ENCODE results near the gene ADGRF4.
"Not testable (repeated sequence)": the region's sequence is repeated elsewhere in the genome, so short reads cannot be mapped to it uniquely, and the experiment has no call there.

Gene ADGRF4

DNA sequence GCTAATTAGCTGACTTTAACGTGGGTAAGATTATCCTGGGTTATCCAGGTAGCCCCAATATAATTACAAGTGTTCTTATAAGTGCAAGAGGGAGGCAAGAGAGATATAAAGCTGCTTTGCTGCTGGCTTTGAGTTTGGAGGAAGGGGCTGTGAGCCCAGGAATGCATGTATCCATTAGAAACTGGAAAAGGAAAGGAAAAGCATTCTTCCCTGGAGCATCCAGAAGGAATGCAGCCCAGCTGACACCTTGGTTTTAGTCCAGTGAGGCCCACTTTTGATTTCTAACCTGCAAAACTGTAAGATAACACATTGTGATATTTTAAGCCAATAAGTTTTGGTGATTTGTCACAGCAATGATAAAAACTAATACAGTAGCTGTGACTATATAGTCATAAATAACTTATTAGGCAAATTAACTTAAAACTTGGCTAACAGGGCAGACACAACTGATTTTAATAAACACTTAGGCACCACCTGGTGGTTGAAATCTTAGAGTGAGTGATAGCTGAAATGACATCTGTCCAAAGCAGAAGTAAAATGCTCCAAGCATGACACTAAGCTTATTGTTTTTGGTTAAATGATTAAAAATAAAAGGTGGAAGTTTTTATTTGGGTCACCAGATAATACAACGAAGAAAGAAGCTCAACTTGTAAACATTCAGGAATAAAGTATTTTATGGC, 35.6 kb downstream of the ADGRF4 start:
- no peak overlapping the region for H3K4me3 ChIP-seq
- no peaks in the 10 kb centered on the region for H3K9me3 ChIP-seq
- in situ Hi-C loops (cut with MboI; ENCODE audit: low sequenced_read_pairs): no loop called here
- no peak for DNase-seq (ENCODE audit: low spot score in 2 of 2)
- H3K27me3 ChIP-seq (ENCODE audit: low read depth): no peaks in the 10 kb centered on the region
- H3K4me1 ChIP-seq: peaks cover 18% of the 10 kb centered on the region
- no peaks in the 10 kb centered on the region for H3K36me3 ChIP-seq (replicated peaks)

DNA sequence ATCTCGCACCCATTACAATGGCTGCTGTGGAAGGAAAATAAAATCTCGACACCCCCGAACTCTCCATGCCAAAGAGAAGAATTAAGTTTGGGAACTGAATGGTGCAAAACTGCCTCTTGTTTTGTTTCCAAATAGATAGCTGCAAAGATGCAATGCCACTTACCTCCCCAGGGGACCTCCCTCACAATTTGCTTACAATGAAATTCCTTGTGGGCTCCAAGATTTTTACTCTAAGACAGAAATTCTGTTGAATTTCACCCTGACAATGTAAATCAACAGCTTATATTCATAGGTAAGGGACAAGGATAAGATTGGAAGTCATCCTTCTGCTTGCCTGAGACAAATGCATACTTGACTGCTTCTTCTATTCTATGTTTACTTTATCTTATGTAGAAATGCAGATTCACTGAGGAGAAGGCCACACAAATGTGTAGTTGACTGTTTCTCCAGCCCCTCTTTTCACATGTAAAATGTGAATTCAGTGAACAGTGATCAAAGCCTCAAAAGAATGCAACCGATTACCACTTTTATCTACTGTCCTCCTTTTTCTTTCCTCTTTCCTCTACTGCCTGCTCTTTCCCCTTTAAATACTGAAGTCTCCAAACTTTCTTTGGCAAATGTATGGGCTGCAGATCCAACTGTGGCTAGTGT, 36.6 kb downstream of the ADGRF4 start:
- Histone ChIP-seq H3K27me3 (ENCODE audit: low read depth) (no peaks in the 10 kb centered on the region), H3K9me3 (no peaks in the 10 kb centered on the region), H3K4me1 (peaks cover 18% of the 10 kb centered on the region), H3K36me3 (replicated peaks) (no peaks in the 10 kb centered on the region), H3K4me3 (no peak overlapping the region)
- in situ Hi-C loops (cut with MboI; ENCODE audit: low sequenced_read_pairs): no loop called here
- peak in 1 of 2 experiments; percentile 51 for DNase-seq (ENCODE audit: low spot score in 2 of 2)

DNA sequence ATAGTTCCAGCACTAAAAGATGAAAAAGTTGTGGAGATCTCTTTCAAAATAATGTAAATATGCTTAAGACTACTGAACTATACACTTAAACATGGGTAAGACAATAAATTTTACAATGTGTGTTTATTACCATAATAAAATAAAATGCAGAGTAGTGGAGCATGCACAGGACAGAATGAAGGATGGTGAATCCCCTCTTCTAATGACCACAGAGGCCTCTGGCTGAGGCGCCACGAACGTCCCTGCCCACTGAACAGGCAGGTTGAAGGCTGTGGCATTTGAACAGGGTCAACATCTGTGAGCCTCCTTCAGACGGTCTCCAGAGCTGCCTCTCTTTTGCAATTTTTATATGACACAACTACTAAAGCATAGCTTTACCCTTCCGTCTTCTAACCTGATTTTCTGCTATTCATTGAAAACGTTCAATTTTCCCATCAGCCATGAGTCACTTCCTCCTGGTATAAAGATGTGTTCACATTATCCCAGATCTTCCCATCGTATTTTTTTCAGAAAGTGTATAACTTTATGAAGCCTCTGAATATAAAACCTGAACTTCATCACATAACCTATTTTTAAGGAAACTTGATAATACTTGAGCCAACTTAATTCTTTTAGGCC, 37.8 kb downstream of the ADGRF4 start:
- no peak overlapping the region for H3K4me3 ChIP-seq
- H3K4me1 ChIP-seq: peaks cover 22% of the 10 kb centered on the region
- H3K36me3 ChIP-seq (replicated peaks): no peaks in the 10 kb centered on the region
- DNase-seq (ENCODE audit: low spot score in 2 of 2): no peak
- no peaks in the 10 kb centered on the region for H3K9me3 ChIP-seq
- no peaks in the 10 kb centered on the region for H3K27me3 ChIP-seq (ENCODE audit: low read depth)
- in situ Hi-C loops (cut with MboI; ENCODE audit: low sequenced_read_pairs): no loop called here

DNA sequence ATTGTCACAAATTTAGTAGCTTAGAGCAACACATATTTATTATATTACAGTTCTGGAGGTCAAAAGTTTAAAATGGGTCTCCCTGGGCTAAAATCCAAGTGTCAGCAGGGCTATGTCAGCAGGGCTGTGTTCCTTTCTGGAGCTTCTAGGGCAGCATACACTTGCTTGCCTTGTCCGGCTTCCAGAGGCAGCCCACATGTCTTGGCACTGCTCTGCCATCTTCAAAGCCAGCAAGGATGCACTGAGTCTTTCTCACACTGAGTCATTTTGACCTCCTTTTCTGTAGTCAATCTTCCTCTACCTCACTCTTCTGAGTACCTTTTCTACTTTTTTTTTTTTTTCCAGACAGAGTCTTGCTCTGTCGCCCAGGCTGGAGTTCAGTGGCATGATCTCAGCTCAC, 39.0 kb downstream of the ADGRF4 start:
- no peak for DNase-seq (ENCODE audit: low spot score in 2 of 2)
- peaks cover 23% of the 10 kb centered on the region for H3K4me1 ChIP-seq
- no peaks in the 10 kb centered on the region for H3K36me3 ChIP-seq (replicated peaks)
- in situ Hi-C loops (cut with MboI; ENCODE audit: low sequenced_read_pairs): no loop called here
- H3K4me3 ChIP-seq: no peak overlapping the region
- H3K27me3 ChIP-seq (ENCODE audit: low read depth): no peaks in the 10 kb centered on the region
- H3K9me3 ChIP-seq: no peaks in the 10 kb centered on the region

DNA sequence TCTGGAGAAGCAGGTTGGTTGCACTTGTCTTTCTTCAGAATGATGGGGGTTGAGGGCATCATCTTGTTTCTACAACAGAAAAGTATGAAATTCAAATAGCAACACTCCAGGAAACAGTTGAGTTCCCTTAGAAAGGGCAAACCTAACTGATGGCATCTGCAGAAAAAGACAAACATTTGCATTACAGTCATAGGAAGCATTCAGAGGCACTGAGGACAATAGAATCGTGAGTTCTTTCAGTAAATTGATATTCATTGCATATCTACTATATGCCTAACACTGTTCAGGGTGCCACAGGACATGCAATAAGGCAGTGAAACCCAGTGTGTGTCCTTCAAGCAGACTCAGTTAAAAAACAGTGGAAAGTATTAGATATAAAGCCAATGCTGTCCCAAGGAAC, 42.3 kb downstream of the ADGRF4 start:
- H3K27me3 ChIP-seq (ENCODE audit: low read depth): no peaks in the 10 kb centered on the region
- H3K36me3 ChIP-seq (replicated peaks): no peaks in the 10 kb centered on the region
- H3K4me3 ChIP-seq: no peak overlapping the region
- no peaks in the 10 kb centered on the region for H3K9me3 ChIP-seq
- no peak for DNase-seq (ENCODE audit: low spot score in 2 of 2)
- in situ Hi-C loops (cut with MboI; ENCODE audit: low sequenced_read_pairs): no loop called here
- H3K4me1 ChIP-seq: peaks cover 9% of the 10 kb centered on the region

DNA sequence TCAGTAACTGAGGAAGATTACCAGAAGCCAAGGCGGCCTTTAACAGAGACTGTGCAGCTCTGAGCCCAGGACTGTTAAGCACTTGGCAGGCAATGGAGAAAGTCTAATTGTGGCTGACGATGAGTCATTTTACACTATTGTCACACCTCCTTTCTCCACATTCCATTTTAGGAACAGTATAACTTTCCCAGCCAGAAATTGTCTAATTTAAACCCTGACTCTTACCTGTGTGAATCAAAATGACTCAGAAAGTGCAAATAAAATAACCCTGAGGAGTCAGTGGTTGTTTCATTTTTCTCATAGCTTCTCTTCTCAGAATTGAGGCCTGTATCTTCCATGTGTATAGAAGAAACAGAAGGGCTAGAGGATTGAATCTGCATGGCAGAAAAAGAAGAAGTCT, 43.4 kb downstream of the ADGRF4 start:
- peaks cover 5% of the 10 kb centered on the region; the same call in 1 of the 2 replicates for H3K4me1 ChIP-seq
- H3K27me3 ChIP-seq (ENCODE audit: low read depth): no peaks in the 10 kb centered on the region
- in situ Hi-C loops (cut with MboI; ENCODE audit: low sequenced_read_pairs): no loop called here
- no peaks in the 10 kb centered on the region for H3K36me3 ChIP-seq (replicated peaks)
- no peak for DNase-seq (ENCODE audit: low spot score in 2 of 2)
- no peaks in the 10 kb centered on the region for H3K9me3 ChIP-seq
- no peak overlapping the region for H3K4me3 ChIP-seq

DNA sequence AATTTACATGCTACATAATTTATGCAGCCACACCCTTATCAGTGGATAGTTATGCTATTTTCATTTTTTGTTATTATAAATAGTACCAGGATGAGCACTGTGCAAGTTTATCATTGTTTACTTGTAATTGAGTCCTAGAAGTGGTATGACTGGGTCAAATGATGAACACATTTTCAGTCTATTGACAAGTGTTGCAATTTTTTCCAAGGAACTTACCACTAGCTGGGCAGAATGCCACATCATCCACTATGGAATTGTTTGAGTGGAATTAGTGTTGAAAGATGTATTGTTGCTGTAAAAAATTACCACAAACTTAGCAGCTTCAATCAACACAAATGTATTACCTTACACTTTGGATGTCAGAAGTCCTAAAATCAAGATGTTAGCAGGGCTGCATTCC, 45.4 kb downstream of the ADGRF4 start:
- Histone ChIP-seq H3K4me1 (peaks cover 5% of the 10 kb centered on the region; the same call in 1 of the 2 replicates), H3K36me3 (replicated peaks) (no peaks in the 10 kb centered on the region), H3K9me3 (no peaks in the 10 kb centered on the region), H3K27me3 (ENCODE audit: low read depth) (no peaks in the 10 kb centered on the region), H3K4me3 (no peak overlapping the region)
- DNase-seq (ENCODE audit: low spot score in 2 of 2): no peak
- in situ Hi-C loops (cut with MboI; ENCODE audit: low sequenced_read_pairs): no loop called here

DNA sequence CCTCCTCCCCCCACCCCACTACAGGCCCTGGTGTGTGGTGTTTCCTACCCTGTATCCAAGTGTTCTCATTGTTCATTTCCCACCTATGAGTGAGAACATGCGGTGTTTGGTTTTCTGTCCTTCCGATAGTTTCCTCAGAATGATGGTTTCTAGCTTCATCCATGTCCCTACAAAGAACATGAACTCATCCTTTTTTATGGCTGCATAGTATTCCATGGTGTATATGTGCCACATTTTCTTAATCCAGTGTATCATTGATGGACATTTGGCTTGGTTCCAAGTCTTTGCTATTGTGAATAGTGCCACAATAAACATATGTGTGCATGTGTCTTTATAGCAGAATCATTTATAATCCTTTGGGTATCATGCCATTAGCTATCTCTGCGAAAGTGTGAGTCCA, 46.9 kb downstream of the ADGRF4 start:
- H3K4me1 ChIP-seq; in situ Hi-C loops (cut with MboI; ENCODE audit: low sequenced_read_pairs); H3K9me3 ChIP-seq; DNase-seq (ENCODE audit: low spot score in 2 of 2); H3K4me3 ChIP-seq; H3K36me3 ChIP-seq (replicated peaks); H3K27me3 ChIP-seq (ENCODE audit: low read depth): not testable (repeated sequence)

DNA sequence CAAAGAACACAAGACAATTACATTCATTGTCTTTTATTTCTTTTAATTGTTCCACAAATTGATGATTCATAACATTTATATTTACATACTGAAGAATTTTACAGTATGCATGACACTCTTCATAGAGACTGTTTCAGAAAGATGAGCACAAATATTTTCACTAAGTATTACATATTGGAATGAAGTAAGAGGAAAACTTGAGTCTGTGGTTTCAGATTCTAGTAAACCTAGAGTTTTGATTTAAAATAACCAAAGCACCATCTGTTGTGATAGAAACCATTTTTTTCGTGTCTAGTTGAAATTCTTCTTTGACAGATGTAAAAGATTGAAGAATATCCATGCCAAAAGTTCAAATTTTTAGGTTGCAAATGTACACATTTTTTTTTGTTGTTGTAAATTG, 51.4 kb downstream of the ADGRF4 start:
- no peak for DNase-seq (ENCODE audit: low spot score in 2 of 2)
- H3K36me3 ChIP-seq (replicated peaks): no peaks in the 10 kb centered on the region
- in situ Hi-C loops (cut with MboI; ENCODE audit: low sequenced_read_pairs): no loop called here
- no peak overlapping the region for H3K4me3 ChIP-seq
- H3K4me1 ChIP-seq: no peaks in the 10 kb centered on the region
- H3K9me3 ChIP-seq: no peaks in the 10 kb centered on the region
- no peaks in the 10 kb centered on the region for H3K27me3 ChIP-seq (ENCODE audit: low read depth)

DNA sequence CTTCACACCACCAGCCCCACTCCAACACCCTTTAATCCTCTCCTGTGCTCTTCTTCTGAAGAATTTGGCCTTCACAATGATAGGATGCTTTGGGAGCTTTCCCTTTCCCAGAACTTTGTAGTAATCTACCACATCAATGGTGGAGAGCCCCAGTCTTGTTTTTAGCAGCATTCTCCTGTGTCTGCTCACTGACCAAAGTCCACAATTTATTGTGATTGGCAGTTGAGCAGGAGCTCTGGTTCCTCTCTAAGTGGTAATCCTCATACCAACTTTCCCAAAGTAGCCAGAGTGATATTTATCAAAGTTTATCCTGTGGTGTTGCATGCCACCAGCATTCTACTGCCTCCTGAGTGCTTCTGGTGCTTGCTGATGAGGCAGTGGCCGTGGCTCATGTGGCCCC, 54.4 kb downstream of the ADGRF4 start:
- Histone ChIP-seq H3K36me3 (replicated peaks) (no peaks in the 10 kb centered on the region), H3K4me3 (no peak overlapping the region), H3K9me3 (no peaks in the 10 kb centered on the region), H3K4me1 (no peaks in the 10 kb centered on the region), H3K27me3 (ENCODE audit: low read depth) (no peaks in the 10 kb centered on the region)
- in situ Hi-C loops (cut with MboI; ENCODE audit: low sequenced_read_pairs): no loop called here
- no peak for DNase-seq (ENCODE audit: low spot score in 2 of 2)

DNA sequence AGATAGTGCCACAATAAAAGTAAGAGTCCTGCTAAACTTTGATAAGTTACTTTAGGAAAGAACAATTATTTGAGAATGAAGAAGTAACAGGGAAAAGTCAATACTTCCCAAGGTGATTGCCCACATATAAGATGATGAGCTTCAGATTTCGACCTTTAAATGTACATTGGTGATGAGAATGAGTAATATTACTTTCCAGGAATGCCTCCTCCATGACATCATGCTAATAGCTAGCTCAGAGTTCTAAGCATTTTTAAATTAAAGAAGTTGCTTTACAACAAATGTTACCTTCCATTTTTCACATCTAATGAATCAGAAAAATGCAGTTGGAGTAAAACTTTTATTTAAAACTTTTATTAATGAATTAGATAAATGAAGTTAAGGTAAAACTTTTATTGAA, 61.0 kb downstream of the ADGRF4 start:
- Histone ChIP-seq H3K9me3 (no peaks in the 10 kb centered on the region), H3K4me1 (no peaks in the 10 kb centered on the region), H3K36me3 (replicated peaks) (no peaks in the 10 kb centered on the region), H3K4me3 (no peak overlapping the region), H3K27me3 (ENCODE audit: low read depth) (no peaks in the 10 kb centered on the region)
- in situ Hi-C loops (cut with MboI; ENCODE audit: low sequenced_read_pairs): no loop called here
- DNase-seq (ENCODE audit: low spot score in 2 of 2): no peak

DNA sequence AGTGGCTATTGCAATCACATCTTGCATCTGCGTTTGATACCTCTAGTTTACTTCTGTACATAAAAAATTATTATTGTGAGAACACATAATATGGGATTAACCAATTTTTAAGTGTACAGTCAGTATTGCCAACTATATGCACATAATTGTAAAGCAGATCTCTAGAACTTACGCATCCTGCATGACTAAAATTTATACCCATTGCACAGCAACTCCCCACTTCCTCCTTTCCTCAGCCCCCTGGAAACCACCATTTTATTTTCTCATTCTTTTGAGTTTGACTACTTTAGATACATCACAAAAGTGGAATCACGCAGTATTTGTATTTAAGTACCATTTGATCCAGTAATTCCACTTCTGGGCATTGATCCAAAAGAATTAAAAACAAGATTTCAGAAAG, 64.1 kb downstream of the ADGRF4 start:
- in situ Hi-C loops (cut with MboI; ENCODE audit: low sequenced_read_pairs): no loop called here

DNA sequence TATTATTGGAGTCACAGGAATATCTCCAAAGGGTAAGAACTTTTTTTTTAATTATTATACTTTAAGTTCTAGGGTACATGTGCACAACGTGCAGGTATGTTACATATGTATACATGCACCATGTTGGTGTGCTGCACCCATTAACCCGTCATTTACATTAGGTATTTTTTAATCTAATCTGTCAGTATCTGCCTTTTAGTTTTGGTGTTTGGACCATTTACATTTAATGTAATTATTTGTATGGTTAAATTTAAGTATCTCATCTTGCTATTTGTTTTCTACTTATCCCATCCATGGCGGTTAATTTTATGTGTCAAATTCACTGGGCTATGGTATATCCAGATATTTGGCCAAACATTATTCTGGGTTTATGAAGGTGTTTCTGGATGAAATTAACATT, 68.1 kb downstream of the ADGRF4 start:
- Histone ChIP-seq H3K9me3 (no peaks in the 10 kb centered on the region), H3K4me1 (no peaks in the 10 kb centered on the region), H3K4me3 (no peak overlapping the region), H3K27me3 (ENCODE audit: low read depth) (0 out of 2 replicates have a peak, but pooled peaks cover 3% of the 10 kb centered on the region), H3K36me3 (replicated peaks) (no peaks in the 10 kb centered on the region)
- DNase-seq (ENCODE audit: low spot score in 2 of 2): no peak
- in situ Hi-C loops (cut with MboI; ENCODE audit: low sequenced_read_pairs): no loop called here

More for the DNA sequence above, 64.1 kb downstream of the ADGRF4 start:
- no peak for DNase-seq (ENCODE audit: low spot score in 2 of 2)
- H3K4me3 ChIP-seq: no peak overlapping the region
- 0 out of 2 replicates have a peak, but pooled peaks cover 3% of the 10 kb centered on the region for H3K27me3 ChIP-seq (ENCODE audit: low read depth)
- no peaks in the 10 kb centered on the region for H3K36me3 ChIP-seq (replicated peaks)
- no peaks in the 10 kb centered on the region for H3K4me1 ChIP-seq
- H3K9me3 ChIP-seq: no peaks in the 10 kb centered on the region

DNA sequence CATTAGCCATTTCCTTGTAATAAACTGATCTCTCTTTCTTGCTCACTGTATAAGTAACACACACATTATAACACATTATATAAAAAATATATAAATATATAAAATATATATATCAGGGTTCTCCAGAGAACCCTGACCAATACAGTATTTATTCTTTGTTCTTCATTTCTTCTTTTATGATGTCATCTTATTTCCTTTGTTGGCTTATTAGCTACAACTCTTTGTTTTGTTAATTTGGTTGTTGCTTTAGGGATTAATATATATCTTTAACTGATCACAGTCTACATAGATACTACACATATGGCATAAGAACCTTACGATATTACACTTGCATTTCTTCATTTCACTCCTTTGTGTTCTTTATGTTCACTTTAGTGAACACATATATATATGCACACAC, 68.7 kb downstream of the ADGRF4 start:
- Histone ChIP-seq H3K36me3 (replicated peaks) (no peaks in the 10 kb centered on the region), H3K9me3 (no peaks in the 10 kb centered on the region), H3K4me1 (no peaks in the 10 kb centered on the region), H3K27me3 (ENCODE audit: low read depth) (0 out of 2 replicates have a peak, but pooled peaks cover 3% of the 10 kb centered on the region), H3K4me3 (no peak overlapping the region)
- in situ Hi-C loops (cut with MboI; ENCODE audit: low sequenced_read_pairs): no loop called here
- DNase-seq (ENCODE audit: low spot score in 2 of 2): no peak
